Fibroblast of mammary gland (primary cell): ENCODE data around the gene C1GALT1C1L.
A peak's percentile ranks its signal among the peaks of the same experiment; 100 is the strongest.

ENCODE experiments used
- DNase-seq: peaks from one replicate; pipeline ENCODE4 v3.0.0-alpha.2; 2010; ENCODE audit warnings: low read depth
- H3K4me3 ChIP-seq: 2 replicates; pipeline ENCODE4 v1.5.1; 2011; ENCODE audit warnings: low read depth, mild to moderate bottlenecking, low read length, moderate library complexity; ENCODE audit not compliant: control insufficient read depth
- TF ChIP-seq, protein P1 (sequence below): conservative IDR thresholded peaks from 2 replicates; pipeline ENCODE4 v1.5.1; 2011; ENCODE audit warnings: low read depth, low read length, inconsistent platforms; ENCODE audit not compliant: control insufficient read depth, insufficient read depth

Gene C1GALT1C1L

GRCh38 chr2:43676322-43677050 is at the start of gene C1GALT1C1L:
Gene C1GALT1C1L (minus strand): TSS chr2:43676429. CDS start chr2:43676322, 107 bp downstream.
- H3K4me3 ChIP-seq = peak within 1 kb of the TSS; percentile 64
- TF ChIP-seq, protein P1, sequence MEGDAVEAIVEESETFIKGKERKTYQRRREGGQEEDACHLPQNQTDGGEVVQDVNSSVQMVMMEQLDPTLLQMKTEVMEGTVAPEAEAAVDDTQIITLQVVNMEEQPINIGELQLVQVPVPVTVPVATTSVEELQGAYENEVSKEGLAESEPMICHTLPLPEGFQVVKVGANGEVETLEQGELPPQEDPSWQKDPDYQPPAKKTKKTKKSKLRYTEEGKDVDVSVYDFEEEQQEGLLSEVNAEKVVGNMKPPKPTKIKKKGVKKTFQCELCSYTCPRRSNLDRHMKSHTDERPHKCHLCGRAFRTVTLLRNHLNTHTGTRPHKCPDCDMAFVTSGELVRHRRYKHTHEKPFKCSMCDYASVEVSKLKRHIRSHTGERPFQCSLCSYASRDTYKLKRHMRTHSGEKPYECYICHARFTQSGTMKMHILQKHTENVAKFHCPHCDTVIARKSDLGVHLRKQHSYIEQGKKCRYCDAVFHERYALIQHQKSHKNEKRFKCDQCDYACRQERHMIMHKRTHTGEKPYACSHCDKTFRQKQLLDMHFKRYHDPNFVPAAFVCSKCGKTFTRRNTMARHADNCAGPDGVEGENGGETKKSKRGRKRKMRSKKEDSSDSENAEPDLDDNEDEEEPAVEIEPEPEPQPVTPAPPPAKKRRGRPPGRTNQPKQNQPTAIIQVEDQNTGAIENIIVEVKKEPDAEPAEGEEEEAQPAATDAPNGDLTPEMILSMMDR = no peak
- DNase-seq = peak; percentile 73

- DNase-seq = no peak
Measured at GRCh38 chr2:43725711-43726246, 49.5 kb upstream of the C1GALT1C1L start.

DNA sequence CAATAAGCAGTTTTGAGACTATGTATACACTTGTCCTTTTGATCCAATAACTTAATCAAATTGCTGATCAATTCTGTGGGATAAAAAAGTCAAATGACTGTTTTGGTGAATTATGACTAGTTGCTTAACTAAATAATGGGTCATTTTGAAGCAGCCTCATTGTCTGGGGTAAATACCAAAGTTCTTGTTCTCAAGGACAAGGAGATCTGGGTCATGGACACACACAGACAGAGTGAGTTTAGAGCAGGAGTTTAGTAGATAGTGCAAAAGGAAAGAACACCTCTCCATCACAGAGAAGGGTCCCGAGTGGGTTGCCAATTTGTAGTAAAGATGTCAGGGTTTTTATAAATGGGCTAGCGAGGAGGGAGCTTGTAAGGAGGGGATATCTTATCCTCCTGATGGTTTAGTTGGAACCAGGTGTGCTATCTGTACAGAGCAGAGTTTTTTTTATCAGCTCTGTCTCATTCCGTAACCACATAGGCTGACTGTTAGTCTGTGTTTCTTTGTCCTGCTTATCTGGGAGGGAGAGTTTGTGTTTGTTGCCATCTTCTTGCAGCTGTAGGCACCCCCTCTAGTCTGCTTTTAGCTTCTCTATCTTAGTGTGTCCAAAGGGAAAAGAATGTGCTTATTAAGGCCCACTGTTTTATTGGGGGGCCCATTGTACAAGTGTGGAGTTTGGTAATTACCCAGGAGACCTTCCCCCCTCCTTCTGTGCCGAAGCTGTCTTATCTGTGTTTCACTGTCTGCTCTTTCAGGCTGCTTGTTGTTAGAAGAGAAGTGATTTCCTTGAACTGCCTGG is 48.7 kb upstream of the C1GALT1C1L start:
- TF ChIP-seq, protein P1 = no peak
- H3K4me3 ChIP-seq = no peak overlapping the region
- no peak for DNase-seq

More at GRCh38 chr2:43725711-43726246, 49.5 kb upstream of the C1GALT1C1L start:
- TF ChIP-seq, protein P1 = no peak
- no peak overlapping the region for H3K4me3 ChIP-seq

GRCh38 chr2:43718530-43719124 is 42.4 kb upstream of the C1GALT1C1L start:
- H3K4me3 ChIP-seq = no peak overlapping the region
- TF ChIP-seq, protein P1 = no peak
- DNase-seq = no peak

- DNase-seq = no peak
- TF ChIP-seq, protein P1 = no peak
Measured at GRCh38 chr2:43717322-43717721, 41.1 kb upstream of the C1GALT1C1L start.

DNA sequence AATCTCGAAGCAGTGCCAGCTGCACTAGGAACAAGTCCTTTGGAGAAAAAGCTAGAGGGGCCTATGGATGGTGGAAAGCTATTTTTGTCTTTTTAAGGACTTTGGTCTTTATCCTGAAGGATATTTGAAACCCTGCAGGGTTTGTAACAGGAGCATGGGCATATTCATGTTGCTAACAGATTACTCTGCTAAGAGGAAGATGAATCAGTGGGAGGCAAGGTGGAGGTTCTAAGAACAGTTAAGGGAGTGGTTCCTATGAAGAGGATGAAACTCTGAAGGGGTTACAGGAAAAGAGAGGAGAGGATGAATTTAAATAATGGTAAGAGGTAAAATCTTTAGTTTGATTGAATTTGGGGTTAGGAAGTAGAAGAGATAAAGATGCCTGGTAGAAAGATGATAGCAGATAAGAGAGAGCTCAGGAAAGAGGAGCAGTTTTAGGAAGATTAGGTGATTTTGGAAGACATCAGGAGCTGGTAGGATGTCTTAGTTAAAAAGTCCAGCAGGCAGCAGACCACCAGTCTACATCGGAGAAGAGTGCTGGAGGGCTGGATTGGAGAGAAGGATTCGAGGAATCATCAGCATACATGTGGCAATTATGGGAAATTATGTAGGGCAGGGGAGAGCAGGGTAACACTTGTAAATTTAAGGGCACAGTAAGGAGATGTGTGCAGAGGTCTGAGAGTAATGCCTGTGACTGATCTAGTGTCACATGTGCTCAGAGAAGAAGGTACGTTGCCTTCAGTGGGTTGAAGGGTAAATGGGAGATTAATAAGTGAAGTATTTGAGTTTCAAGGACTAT is 39.3 kb upstream of the C1GALT1C1L start:
- H3K4me3 ChIP-seq = no peak overlapping the region
- TF ChIP-seq, protein P1 = no peak
- peak; percentile 32 for DNase-seq

More at GRCh38 chr2:43717322-43717721, 41.1 kb upstream of the C1GALT1C1L start:
- no peak overlapping the region for H3K4me3 ChIP-seq
